SKM-1 treated with dmso at 0.1 percent for 144 hours (cell line): ENCODE results near the gene FAM210A.
A peak's percentile ranks its signal among the peaks of the same experiment; 100 is the strongest.

Source experiments
- DNase-seq: peaks from one replicate; lab custom pipeline; 2025; ENCODE audit not compliant: unreplicated experiment; lab: John Stamatoyannopoulos, UW

Gene FAM210A

GRCh38 chr18:13647761-13648160 lies 78.6 kb downstream of the FAM210A start:
- no peak for DNase-seq

DNA sequence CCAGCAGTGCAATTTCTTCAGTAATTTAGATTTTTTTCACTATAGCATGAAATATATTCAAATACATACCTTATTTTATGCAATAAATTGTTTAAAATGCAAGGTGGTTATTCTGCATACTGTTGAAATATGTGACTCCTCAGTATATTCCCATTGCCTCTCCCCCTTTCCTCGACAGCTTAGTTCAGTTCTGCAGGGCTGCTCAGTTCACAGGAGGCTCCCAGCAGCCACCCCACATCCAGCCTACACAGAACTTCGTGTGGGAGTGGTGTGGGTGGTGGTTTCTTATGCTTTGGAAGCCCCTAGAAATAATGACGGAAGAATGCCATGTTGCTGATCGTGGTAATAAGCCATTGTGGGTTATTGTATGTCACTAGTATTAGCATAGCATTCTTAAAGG lies 79.7 kb downstream of the FAM210A start:
- no peak for DNase-seq

GRCh38 chr18:13645093-13645492 lies 81.3 kb downstream of the FAM210A start:
- DNase-seq: no peak

GRCh38 chr18:13643261-13643751 lies 83.1 kb downstream of the FAM210A start:
- DNase-seq: no peak

DNA sequence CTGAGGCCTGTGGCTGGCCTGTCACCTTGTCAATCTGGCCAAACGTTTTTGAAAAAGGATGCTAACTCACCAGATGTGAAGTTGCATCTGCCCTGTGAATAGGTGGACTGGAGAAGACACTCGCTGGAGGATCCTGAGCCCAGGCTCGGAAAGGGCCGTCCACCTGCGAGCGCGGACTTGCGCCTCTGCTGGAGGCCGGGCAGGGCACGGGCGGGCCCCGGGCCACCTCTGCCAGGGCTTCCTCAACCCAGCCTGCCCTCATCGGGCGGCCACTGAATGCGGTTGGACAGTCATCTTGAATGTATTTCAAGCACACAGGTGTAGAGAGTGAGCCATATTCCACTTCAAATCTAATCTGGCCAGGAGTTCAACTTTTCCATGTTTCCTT lies 83.9 kb downstream of the FAM210A start:
- DNase-seq: no peak

- no peak for DNase-seq
Measured at GRCh38 chr18:13641551-13642439, 84.6 kb downstream of the FAM210A start.

- no peak for DNase-seq
Measured at GRCh38 chr18:13640266-13640860, 86.0 kb downstream of the FAM210A start.

DNA sequence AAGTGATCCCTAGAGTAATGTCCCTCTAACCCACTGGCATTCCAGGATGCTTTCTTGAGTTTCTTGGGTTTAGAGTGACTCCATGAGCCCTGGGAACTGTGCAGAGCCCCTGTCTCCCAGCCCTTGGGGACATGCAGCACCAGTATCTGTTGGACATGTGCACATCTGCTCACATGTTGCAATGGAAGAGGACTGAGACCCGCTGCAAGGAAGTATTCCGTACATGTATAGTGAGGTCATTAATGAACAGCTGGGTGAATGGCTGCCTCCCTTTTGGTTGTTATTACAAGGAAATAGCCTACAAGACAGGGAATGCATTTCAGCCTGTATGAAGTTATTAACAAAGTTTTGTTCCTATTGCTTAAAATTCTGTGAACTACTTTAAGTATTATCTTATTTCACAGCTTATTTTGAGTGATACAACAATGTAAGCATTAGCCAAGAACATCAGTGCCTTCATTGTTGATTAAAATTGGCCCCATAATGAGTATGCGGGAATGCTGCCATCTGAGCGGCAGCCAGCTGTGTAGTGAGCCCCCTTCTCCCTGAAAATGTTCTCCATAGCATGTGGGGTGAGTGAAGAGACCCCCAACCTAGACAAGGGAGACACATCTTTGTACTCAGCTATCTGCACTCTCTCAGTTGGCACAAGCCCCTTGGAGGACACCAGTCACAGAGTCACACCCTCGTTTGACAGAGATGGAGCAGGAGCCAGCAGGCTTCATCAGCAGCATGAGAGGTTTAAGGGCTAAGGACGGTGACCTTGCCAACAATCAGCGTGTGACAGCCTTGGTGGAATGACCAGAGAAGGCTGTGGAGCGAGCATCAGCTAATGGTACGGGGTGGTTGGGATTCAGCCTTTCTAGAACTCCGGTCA lies 87.4 kb downstream of the FAM210A start:
- no peak for DNase-seq

DNA sequence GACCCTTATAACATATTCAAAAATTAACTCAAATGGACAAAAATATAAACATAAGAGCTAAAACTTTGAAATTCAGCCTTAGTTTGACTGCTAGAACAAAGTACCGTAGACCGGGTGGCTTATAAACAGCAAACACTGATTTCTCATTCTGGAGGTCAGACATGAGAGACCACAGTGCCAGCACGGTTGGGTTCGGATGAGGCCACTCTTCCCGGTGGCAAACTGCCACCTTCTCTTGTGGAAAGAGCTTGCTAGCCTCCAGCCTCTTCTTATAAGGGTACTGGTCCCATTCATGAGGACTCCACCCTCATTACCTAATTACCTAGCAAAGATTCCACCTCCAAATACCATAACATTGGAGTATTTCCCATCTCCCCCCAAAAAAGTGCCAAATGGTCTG lies 91.3 kb downstream of the FAM210A start:
- DNase-seq: no peak

DNA sequence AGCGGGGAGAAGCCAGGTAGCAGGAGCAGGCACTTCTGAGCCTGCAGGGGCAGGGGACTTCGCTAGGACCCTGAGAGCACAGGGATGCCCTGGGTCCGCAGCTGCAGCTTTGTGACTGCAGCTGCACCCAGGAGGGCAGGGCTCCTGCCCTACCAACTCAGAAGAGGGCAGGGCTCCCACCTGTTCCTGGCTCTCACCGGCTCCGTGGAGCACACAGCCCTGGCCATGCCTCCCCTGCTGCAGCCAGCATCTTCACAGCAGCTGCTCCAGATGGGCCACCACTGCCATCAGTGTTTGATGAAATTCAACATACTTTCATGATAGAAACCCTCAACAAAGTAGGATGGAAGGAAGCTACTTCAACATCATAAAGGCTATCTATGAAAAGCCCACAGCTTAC lies 92.7 kb downstream of the FAM210A start:
- no peak for DNase-seq

DNA sequence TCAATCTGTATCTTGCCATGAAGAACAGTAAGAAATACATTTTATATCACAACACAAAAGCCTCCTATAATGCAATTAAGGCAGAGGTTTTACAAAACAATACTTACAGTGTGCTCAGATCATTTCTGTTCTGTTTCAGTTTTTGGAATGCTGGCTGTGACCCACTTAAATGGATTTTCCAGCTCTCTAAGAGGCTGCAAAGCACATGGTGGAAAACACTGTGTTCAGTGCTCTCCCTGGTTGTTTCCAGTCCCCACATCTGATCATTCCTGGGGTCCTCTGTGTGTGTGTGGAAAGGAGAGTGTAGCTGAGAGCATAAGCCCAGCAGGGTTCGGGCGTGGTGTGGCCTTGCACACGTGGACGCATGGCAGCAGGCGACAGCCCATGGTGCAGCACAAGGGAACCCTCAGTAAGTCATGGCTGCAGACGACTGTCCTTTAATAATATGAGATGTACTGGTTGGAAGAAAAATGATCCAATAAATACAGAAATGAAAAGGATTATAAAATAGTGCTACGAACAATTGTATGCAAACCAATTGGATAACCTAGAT lies 95.6 kb downstream of the FAM210A start:
- DNase-seq: no peak

GRCh38 chr18:13629841-13630715 lies 96.3 kb downstream of the FAM210A start:
- DNase-seq: peak; percentile 68

DNA sequence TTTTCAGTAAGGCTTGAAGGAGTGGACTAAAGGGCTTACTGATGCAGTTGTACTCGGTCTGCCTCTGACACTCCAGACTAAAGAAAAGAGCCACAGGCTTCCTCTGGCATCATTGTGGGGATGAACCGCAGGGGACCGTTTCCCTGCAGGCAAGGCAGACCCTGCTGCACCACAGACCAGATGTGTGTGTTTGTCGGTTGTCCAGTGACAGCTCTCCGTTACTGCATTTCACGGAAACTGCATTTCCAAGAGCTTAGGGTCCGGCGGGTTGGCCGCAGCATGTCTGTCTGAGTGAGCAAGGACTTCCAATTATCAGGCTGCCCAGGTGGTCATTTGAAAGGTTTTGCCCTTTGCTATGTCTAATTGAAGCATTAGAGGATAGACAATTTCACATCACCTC lies 98.1 kb downstream of the FAM210A start:
- no peak for DNase-seq

DNA sequence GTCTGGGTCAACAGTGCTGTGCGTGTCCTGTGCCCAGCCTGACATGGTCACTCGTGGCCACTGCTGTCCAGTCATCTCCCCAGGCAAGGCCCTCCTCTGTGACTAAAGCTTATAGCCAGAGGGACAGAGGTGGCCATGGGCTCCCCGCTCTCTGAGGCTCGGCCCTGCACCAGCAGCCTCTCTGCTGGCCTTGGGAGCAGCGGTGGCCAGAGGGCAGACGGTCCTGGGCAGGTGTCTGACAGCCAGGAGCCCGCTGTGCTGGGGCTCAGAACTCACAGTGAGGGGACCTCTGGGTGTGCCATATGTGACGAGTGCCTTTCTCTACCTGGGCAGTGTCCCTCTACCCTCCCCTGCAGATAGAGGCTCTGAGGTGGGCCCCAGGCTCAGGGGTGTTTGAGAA lies 98.7 kb downstream of the FAM210A start:
- no peak for DNase-seq

DNA sequence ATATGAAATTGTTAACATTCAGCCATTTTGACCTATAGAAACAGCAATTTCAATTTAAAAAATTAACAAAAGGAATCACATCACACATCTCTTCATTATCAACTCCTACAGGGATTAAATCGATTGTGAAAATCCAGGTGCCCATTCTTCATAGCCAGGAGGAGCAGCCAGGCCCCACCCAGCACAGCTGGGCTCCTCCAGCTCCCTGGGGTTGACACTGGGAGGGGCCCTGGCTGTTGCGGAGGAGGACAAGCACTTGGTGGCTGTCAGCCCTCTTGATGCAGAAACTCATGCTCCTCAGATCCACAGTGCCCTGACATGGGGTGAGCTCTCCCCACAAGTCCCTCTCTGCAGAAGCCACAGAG lies 99.8 kb downstream of the FAM210A start:
- no peak for DNase-seq

DNA sequence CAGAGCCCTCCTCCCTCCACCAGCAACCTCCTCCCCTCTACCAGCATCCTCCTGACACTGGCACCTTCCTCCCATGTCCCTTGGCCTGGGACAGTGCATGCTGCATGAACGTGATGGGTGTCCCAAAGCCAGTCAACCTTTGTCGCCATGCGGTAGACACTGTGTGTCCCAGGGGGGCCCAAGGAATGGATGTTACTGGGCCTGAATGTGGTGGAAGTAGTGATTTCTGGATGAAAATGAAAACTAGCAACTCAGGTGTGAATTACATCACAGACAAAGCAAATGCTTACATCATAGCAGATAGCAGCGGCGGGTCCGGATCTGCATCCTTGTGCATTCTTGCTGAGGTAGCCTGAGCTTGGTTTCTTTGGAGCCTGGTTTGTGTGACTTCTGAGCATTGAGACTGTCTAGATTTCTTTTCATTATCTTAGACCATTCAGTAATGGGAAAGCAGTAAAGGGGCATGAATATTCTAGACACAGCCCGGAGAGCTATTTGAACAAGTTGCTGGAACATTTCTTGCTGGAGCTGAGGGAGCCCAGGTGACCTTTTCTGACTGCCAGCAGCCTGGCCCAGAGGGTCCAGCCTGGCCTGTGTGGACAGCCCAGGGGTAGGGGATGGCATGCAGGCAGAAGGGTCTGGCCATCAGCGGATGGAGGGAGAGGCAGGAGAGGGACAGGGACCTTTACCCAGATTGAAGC lies 100.4 kb downstream of the FAM210A start:
- DNase-seq: no peak

DNA sequence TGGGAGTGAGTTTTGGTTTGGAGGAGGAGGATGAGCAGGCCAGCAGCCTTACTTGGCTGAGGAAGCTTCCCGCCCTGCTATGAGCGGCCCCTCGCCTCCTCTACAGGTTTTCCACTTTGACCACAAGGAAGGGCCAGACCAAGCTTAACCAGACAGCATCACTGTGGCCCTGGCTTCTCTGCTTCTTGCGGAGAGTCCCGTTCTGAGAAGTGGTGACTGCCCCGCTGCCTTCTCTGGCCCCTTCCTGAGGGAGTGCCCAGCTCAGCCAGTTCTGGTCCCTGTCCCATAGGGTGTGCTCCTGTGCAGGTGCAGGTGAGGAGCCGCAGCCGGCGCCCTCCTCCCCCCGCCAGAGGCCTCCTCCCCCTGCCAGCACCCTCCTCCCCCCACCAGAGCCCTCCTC lies 101.0 kb downstream of the FAM210A start:
- no peak for DNase-seq

DNA sequence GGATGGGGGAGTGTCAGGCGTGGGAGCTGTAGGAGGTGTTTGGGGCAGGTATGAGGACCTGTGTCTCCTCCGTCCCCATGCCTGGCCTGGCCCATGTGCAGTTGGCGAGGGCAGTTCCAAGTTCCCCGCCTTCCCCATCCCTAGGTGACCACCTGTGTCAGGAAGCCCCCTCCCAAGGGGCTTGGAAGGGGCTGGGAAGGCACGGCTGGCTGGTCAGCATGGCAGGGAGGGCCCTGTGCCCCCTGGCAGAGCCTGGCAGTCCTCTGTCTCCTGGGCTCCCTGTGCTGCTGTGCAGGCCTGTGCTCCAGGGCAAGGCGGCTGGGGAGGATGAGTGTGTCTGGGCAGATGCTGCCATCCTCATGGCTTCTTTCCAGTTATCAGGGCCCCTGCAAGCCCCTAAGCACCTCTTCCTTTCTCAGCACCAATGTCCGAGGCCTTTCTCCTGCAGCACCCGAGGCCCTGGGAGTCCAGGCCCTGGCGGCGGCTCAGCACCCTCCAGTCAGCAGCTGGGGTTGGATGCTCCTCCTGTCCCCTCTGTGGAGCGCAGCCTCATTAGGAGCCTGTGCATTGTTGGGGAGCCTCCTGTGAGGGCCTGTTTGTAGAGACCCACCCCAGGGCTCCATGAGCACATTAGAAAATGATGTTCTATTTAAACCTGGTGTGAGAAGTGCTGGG lies 101.7 kb downstream of the FAM210A start:
- no peak for DNase-seq

DNA sequence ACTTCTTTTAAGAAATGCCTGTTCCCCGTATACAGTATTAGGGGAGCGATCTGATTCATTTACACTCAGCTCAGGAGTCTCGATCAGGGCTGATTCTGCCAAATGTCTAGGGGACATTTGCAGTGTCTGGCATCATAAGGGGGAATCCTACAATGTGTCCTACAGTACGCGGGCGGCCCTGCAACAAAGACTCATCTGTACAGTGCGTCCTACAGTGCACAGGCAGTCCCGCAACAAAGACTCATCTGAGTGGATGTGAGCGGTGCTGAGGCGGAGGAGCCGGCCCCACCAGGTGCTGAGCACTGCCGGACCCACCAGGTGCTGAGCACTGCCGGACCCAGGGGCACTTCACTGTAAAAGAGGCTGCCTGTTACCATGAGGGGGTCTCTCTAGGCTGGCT lies 102.5 kb downstream of the FAM210A start:
- DNase-seq: no peak
